Stomach (tissue), 9 donors: ENCODE measurements around the gene MASP1. TPM values are rescaled to one million over a fixed set of nuclear protein-coding genes. Genes with fewer than 3 reads are reported as not detected.

ENCODE experiments used
- DNase-seq, 2 donors: peaks; one replicate each; pipeline versions ENCODE4 v3.0.0 to v3.0.0-alpha.2; 2013 to 2019
- H3K27ac ChIP-seq, 5 donors: fragments of 200-600 bp in 4 of 5; sonication (generic) in 4 of 5; one replicate each; pipeline ENCODE4 v1.5.1; 2013 to 2019; ENCODE audit warnings: mild to moderate bottlenecking in 1 of 5, moderate library complexity in 1 of 5
- H3K27me3 ChIP-seq, 3 donors: fragments of 200-600 bp; sonication (generic); one replicate each; pipeline ENCODE4 v1.5.1; 2017 to 2019; ENCODE audit warnings: mixed run types in 1 of 3
- H3K36me3 ChIP-seq, 4 donors: fragments of 200-600 bp; sonication (generic); 1 replicate in 3 of 4; 2 replicates in 1 of 4; pipeline ENCODE4 v1.5.1; 2016 to 2019
- H3K4me1 ChIP-seq, 4 donors: fragments of 200-600 bp; sonication (generic); one replicate each; pipeline ENCODE4 v1.5.1; 2016 to 2019
- H3K4me3 ChIP-seq, 4 donors: fragments of 200-600 bp; sonication (generic) in 3 of 4; one replicate each; pipeline ENCODE4 v1.5.1; 2016 to 2019; ENCODE audit warnings: mild to moderate bottlenecking in 1 of 4
- H3K9me3 ChIP-seq, 4 donors: fragments of 200-600 bp; sonication (generic); one replicate each; pipeline ENCODE4 v1.5.1; 2016 to 2019
- CTCF ChIP-seq, 7 experiments: fragments of 450-650 bp in 4 of 7; fragments of 200-600 bp in 3 of 7; sonication (generic) in 3 of 7; IDR thresholded peaks; one replicate each; pipeline ENCODE4 v1.5.1; 2016 to 2019; ENCODE audit warnings: antibody characterized with exemption in 7 of 7, control low read depth in 2 of 7, mild to moderate bottlenecking in 1 of 7
- EP300 ChIP-seq: sonication (generic); formaldehyde crosslinking; IDR thresholded peaks from one replicate; pipeline ENCODE4 v1.6.1; 2017; ENCODE audit warnings: antibody characterized with exemption
- POLR2A ChIP-seq, 4 donors: fragments of 450-650 bp; IDR thresholded peaks; one replicate each; pipeline ENCODE4 v1.6.1; 2016; ENCODE audit warnings: antibody characterized with exemption in 4 of 4, control low read depth in 2 of 4, mild to moderate bottlenecking in 1 of 4, moderate library complexity in 1 of 4
- POLR2AphosphoS5 ChIP-seq, 3 donors: sonication (generic); formaldehyde crosslinking; IDR thresholded peaks; one replicate each; pipeline ENCODE4 v1.6.1; 2016; ENCODE audit warnings: antibody characterized with exemption in 3 of 3
- WGBS, 5 donors: extraction: QIAGEN DNeasy Blood & Tissue Kit in 3 of 5; methylation state at CpG; one replicate each; pipeline versions ENCODE4 v1.1.5 to v1.1.7; 2013 to 2018; 5-methylcytosine and 5-hydroxymethylcytosine counted together
- intact Hi-C: fragments of 100-400 bp; cut with DNase I; formaldehyde crosslinking; loops from one replicate; pipeline ENCODE4 v1.15.1; 2023; ENCODE audit warnings: low total_unique reads
- polyA plus RNA-seq, 3 donors: library from polyadenylated mRNA; stranded (reverse); fragments of 200-250 nt; gene quantifications; one replicate each; pipeline ENCODE4 v1.2.3, GENCODE V29; 2013
- total RNA-seq, 5 donors: library from RNA; depleted of rRNA; stranded (reverse); fragments of >200 nt; gene quantifications; one replicate each; pipeline versions ENCODE4 v1.1.0 to v1.2.3, GENCODE V29; 2014 to 2016
- donor health status: healthy with polysubstance abuse.
- donor health status: Bipolar disorder and iron deficiency.
- donor health status: healthy.

The MASP1 gene
- total and polyA plus RNA-seq, 8 donors: 0.15 to 2.9 (median 0.70) TPM; not detected in 2

- Histone ChIP-seq H3K4me3 (no peak overlapping the region), H3K27me3 (no peaks in the 10 kb centered on the region), H3K36me3 (no peaks in the 10 kb centered on the region), H3K27ac (no peak overlapping the region), H3K4me1 (no peaks in the 10 kb centered on the region), H3K9me3 (no peaks in the 10 kb centered on the region)
- 60 to 86% (median 81%) methylated on average over 1 of the region's 1 CpG for WGBS, 5 donors
- intact Hi-C loops: no loop called here
- DNase-seq: no peak
- no peak for TF ChIP-seq EP300
Measured at GRCh38 chr3:187238239-187238638, 53.3 kb downstream of the MASP1 start.

DNA sequence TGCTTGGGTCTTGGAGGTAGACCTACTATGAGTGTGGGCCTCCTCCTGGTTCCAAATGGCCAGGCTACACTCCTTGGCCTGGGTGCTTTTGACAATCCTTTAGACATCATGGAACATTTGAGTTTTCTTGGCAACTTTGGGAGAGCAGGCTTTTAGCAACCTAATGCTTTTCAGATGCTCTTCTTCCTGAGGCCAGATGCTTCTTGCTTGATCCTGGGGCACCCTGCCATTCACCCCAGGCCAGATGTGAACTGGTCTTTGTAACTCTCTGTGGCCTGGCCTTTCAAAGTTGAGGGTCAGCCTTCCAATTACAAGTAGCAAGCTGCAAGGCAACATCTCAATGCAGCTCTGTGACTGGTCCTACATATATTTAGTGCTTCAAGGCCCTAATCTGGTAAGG is 53.8 kb downstream of the MASP1 start:
- Histone ChIP-seq H3K27ac (no peak overlapping the region), H3K27me3 (no peaks in the 10 kb centered on the region), H3K4me3 (no peak overlapping the region), H3K4me1 (no peaks in the 10 kb centered on the region), H3K9me3 (no peaks in the 10 kb centered on the region), H3K36me3 (no peaks in the 10 kb centered on the region)
- TF ChIP-seq POLR2A (IDR thresholded peaks at IDR 0.05): no peak
- no peak for TF ChIP-seq CTCF (IDR thresholded peaks at IDR 0.05)
- TF ChIP-seq POLR2AphosphoS5 (IDR thresholded peaks at IDR 0.05): no peak
- TF ChIP-seq EP300: no peak
- no peak for DNase-seq
- intact Hi-C loops: no loop called here

DNA sequence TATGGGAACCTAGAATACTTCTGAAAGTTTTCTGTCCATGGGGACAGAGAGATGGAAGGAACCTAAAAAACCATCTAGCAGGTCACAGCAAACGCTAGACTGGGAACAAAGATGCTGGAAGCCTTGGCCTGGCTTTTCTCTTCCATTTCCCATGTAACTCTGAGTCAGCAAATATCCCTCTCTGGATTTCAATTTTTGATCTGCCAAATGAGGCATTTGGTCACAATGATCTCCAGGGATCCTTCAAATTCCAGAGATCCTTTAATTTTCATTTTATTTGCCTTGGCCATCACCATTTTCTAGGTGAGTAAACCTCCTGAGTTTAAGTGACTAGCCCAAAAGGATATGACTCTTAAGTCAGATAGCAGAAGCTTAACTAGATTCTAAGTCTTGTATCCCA is 54.6 kb downstream of the MASP1 start:
- intact Hi-C loops: no loop called here
- Histone ChIP-seq H3K27ac (no peak overlapping the region), H3K27me3 (peaks cover 0 to 1% (median 0%) of the 10 kb centered on the region in 3 donors), H3K4me1 (no peaks in the 10 kb centered on the region), H3K36me3 (no peaks in the 10 kb centered on the region), H3K4me3 (no peak overlapping the region), H3K9me3 (no peaks in the 10 kb centered on the region)
- DNase-seq: no peak
- WGBS, 5 donors: 81 to 100% (median 97%) methylated on average over 1 of the region's 1 CpG
- TF ChIP-seq CTCF (IDR thresholded peaks at IDR 0.05) (no peak), EP300 (no peak), POLR2A (IDR thresholded peaks at IDR 0.05) (no peak), POLR2AphosphoS5 (IDR thresholded peaks at IDR 0.05) (no peak)

DNA sequence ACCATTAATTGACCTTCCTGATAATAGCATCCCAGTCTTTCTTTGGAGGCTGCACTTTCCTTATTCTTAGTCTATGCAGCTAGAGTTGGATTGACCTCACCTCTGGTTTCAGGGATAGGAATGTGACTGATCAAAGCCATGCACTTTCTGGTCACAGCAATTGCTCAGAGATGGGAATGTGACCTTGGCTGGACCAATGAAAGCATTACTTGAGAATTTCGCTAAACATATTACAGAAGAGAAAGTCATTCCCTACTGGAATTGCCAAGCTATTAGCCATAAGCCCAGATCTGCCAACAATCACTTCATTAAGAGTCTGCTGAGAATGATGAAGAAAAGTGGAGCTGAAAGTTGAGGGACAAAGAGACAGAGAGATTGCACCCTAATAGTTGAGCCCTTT is 61.5 kb downstream of the MASP1 start:
- Histone ChIP-seq H3K9me3 (no peaks in the 10 kb centered on the region), H3K4me1 (no peaks in the 10 kb centered on the region), H3K36me3 (no peaks in the 10 kb centered on the region), H3K4me3 (no peak overlapping the region), H3K27me3 (peaks cover 0 to 4% (median 0%) of the 10 kb centered on the region in 3 donors), H3K27ac (no peak overlapping the region)
- intact Hi-C loops: no loop called here
- TF ChIP-seq POLR2A (IDR thresholded peaks at IDR 0.05) (no peak), CTCF (IDR thresholded peaks at IDR 0.05) (no peak), EP300 (no peak), POLR2AphosphoS5 (IDR thresholded peaks at IDR 0.05) (no peak)
- DNase-seq: no peak
- 86 to 98% (median 93%) methylated on average over 1 of the region's 1 CpG for WGBS, 5 donors

GRCh38 chr3:187228740-187229139 is 62.8 kb downstream of the MASP1 start:
- Histone ChIP-seq H3K4me1 (peaks cover 0 to 4% (median 0%) of the 10 kb centered on the region in 4 donors), H3K27me3 (peaks cover 0 to 4% (median 0%) of the 10 kb centered on the region in 3 donors), H3K9me3 (no peaks in the 10 kb centered on the region), H3K36me3 (no peaks in the 10 kb centered on the region), H3K27ac (no peak overlapping the region), H3K4me3 (no peak overlapping the region)
- TF ChIP-seq POLR2A (IDR thresholded peaks at IDR 0.05): no peak
- no peak for TF ChIP-seq EP300
- no peak for TF ChIP-seq CTCF (IDR thresholded peaks at IDR 0.05)
- no peak for TF ChIP-seq POLR2AphosphoS5 (IDR thresholded peaks at IDR 0.05)
- WGBS, 5 donors: 65 to 100% (median 91%) methylated on average over 2 of the region's 2 CpGs
- DNase-seq: no peak
- intact Hi-C loops: loop anchor here (10.0 kb wide), 1 partner anchor 446 kb away; the partner anchor contains the start of gene SST
